Esophagus muscularis mucosa (tissue), 3 donors: ENCODE data around the gene TMEM92.

Experiments used
- POLR2AphosphoS5 ChIP-seq, 2 donors: sonication (generic); formaldehyde crosslinking; IDR thresholded peaks; one replicate each; pipeline ENCODE4 v1.6.1; 2017; ENCODE audit warnings: antibody characterized with exemption in 2 of 2
- TF ChIP-seq, protein P1 (sequence below), 3 experiments: fragments of 200-600 bp in 2 of 3; fragments of 450-650 bp in 1 of 3; sonication (generic) in 2 of 3; IDR thresholded peaks; one replicate each; pipeline ENCODE4 v1.5.1; 2017 to 2019; ENCODE audit warnings: antibody characterized with exemption in 3 of 3, mild to moderate bottlenecking in 2 of 3, moderate library complexity in 1 of 3

DNA sequence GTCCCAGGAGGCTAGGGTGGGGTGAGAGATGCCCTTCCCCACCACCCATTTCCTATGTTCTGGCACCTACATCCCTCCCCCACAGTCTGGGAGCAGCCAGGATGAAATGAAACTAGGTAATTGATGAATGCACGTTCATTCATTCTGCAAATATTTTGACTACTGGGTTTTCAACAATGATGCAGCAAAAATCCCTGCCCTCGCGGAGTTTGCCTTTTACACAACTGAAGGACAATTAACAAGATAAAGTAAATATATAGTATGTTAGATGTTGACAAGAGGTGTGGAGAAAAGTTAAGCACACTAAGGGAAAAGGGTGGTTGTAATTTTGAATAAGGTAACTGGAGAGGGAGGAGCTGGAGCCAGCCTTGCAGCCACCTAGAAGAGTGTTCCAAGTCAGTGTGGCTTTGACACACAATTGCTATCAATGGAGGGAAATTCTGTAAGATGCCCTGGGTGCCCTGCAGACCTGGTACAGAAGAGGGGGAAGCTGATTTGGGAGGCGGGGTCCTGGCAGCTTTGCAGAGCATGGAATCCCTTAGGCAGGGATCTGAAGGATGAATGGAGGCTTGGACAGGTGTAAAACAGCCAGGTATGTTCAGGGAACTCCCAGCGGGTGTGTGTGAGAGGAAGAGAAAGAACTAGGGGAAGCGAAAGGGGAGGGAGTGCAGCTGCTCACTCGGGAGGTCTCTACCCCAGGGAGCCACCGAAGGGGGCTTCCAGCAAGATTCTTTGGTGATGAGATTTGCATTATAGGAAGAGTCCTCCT is 2.5 kb downstream of the TMEM92 start:
- TF ChIP-seq, protein P1, sequence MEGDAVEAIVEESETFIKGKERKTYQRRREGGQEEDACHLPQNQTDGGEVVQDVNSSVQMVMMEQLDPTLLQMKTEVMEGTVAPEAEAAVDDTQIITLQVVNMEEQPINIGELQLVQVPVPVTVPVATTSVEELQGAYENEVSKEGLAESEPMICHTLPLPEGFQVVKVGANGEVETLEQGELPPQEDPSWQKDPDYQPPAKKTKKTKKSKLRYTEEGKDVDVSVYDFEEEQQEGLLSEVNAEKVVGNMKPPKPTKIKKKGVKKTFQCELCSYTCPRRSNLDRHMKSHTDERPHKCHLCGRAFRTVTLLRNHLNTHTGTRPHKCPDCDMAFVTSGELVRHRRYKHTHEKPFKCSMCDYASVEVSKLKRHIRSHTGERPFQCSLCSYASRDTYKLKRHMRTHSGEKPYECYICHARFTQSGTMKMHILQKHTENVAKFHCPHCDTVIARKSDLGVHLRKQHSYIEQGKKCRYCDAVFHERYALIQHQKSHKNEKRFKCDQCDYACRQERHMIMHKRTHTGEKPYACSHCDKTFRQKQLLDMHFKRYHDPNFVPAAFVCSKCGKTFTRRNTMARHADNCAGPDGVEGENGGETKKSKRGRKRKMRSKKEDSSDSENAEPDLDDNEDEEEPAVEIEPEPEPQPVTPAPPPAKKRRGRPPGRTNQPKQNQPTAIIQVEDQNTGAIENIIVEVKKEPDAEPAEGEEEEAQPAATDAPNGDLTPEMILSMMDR (IDR thresholded peaks at IDR 0.05), result no peak
- no peak for TF ChIP-seq POLR2AphosphoS5 (IDR thresholded peaks at IDR 0.05)
